HepG2 (cell line): Measurements from ENCODE around the gene JADE3. TPM values are rescaled to one million over a fixed set of nuclear protein-coding genes. Genes with fewer than 3 reads are reported as not detected.

Experiments
- ADNP ChIP-seq: sonication (generic); formaldehyde crosslinking; IDR thresholded peaks from 2 replicates; pipeline ENCODE4 v1.4.0; 2020; ENCODE audit warnings: missing genetic modification reagents
- ARNT ChIP-seq: fragments of 450-650 bp; IDR thresholded peaks from 2 replicates; pipeline ENCODE4 v1.6.1; 2017
- ATF7 ChIP-seq, 2 experiments: fragments of 450-650 bp in 1 of 2; sonication (generic) in 1 of 2; formaldehyde crosslinking in 1 of 2; IDR thresholded peaks; 2 replicates each; pipeline versions ENCODE4 v1.4.0 to v1.6.1; 2016 to 2020; ENCODE audit warnings: antibody characterized with exemption in 1 of 2, mild to moderate bottlenecking in 1 of 2, missing genetic modification reagents in 1 of 2
- CBX5 ChIP-seq: sonication (generic); formaldehyde crosslinking; IDR thresholded peaks from 2 replicates; pipeline ENCODE4 v1.4.0; 2020; ENCODE audit warnings: missing genetic modification reagents, borderline replicate concordance
- CEBPG ChIP-seq: IDR thresholded peaks from 2 replicates; pipeline ENCODE4 v1.6.1; 2016
- ISX ChIP-seq: sonication (generic); formaldehyde crosslinking; conservative IDR thresholded peaks from 2 replicates; pipeline ENCODE4 v1.5.0; 2020; ENCODE audit warnings: missing genetic modification reagents
- JUNB ChIP-seq: sonication (generic); formaldehyde crosslinking; IDR thresholded peaks from 2 replicates; pipeline ENCODE4 v1.8.0; 2022; ENCODE audit warnings: missing genetic modification reagents, mild to moderate bottlenecking, borderline replicate concordance
- KDM5B ChIP-seq: sonication (generic); formaldehyde crosslinking; IDR thresholded peaks from 2 replicates; pipeline ENCODE4 v1.4.0; 2020; ENCODE audit warnings: missing genetic modification reagents, mild to moderate bottlenecking, borderline replicate concordance
- KLF13 ChIP-seq: sonication (generic); formaldehyde crosslinking; IDR thresholded peaks from 2 replicates; pipeline ENCODE4 v1.4.0; 2020; ENCODE audit warnings: mild to moderate bottlenecking, missing genetic modification reagents
- MTF1 ChIP-seq: sonication (generic); formaldehyde crosslinking; IDR thresholded peaks from 2 replicates; pipeline ENCODE4 v1.5.0; 2020; ENCODE audit warnings: missing genetic modification reagents
- NFE2 ChIP-seq: sonication (generic); formaldehyde crosslinking; IDR thresholded peaks from 2 replicates; pipeline ENCODE4 v1.4.0; 2020; ENCODE audit warnings: missing genetic modification reagents
- NKX3-1 ChIP-seq: sonication (generic); formaldehyde crosslinking; IDR thresholded peaks from 2 replicates; pipeline ENCODE4 v1.5.0; 2020; ENCODE audit warnings: missing genetic modification reagents
- RFX1 ChIP-seq: fragments of 450-650 bp; IDR thresholded peaks from 2 replicates; pipeline ENCODE4 v1.6.1; 2017
- SP2 ChIP-seq: sonication (generic); formaldehyde crosslinking; IDR thresholded peaks from 2 replicates; pipeline ENCODE4 v1.5.1; 2020; ENCODE audit warnings: mild to moderate bottlenecking, missing genetic modification reagents
- ZMAT3 ChIP-seq: sonication (generic); formaldehyde crosslinking; conservative IDR thresholded peaks from 2 replicates; pipeline ENCODE4 v1.7.0; 2021; ENCODE audit warnings: missing genetic modification reagents
- ZNF230 ChIP-seq: sonication (generic); formaldehyde crosslinking; IDR thresholded peaks from 2 replicates; pipeline ENCODE4 v1.4.0; 2020; ENCODE audit warnings: mild to moderate bottlenecking, missing genetic modification reagents
- ZNF510 ChIP-seq: sonication (generic); formaldehyde crosslinking; IDR thresholded peaks from 2 replicates; pipeline ENCODE4 v1.4.0; 2020; ENCODE audit warnings: low read depth, mild to moderate bottlenecking, missing genetic modification reagents
- ZNF530 ChIP-seq: sonication (generic); formaldehyde crosslinking; IDR thresholded peaks from 2 replicates; pipeline ENCODE4 v1.5.0; 2020; ENCODE audit warnings: low read depth, mild to moderate bottlenecking, missing genetic modification reagents
- ZNF556 ChIP-seq: sonication (generic); formaldehyde crosslinking; IDR thresholded peaks from 2 replicates; pipeline ENCODE4 v1.4.0; 2020; ENCODE audit warnings: mild to moderate bottlenecking, missing genetic modification reagents, borderline replicate concordance
- polyA plus RNA-seq, 8 experiments: library from polyadenylated mRNA; depleted of rRNA in 3 of 8; stranded (reverse) in 7 of 8; unstranded in 1 of 8; fragments of >200 nt; fragmentation: Illumina TruSeq in 4 of 8; extraction: Trizol in 4 of 8; gene quantifications; 2 replicates each; pipeline versions ENCODE4 v1.2.1 to v1.2.3, GENCODE V29; 2011 to 2016; ENCODE audit warnings: low read depth in 4 of 8, missing spikeins in 1 of 8, mixed read lengths in 1 of 8; ENCODE audit not compliant: insufficient read depth in 1 of 8
- total RNA-seq, 5 experiments: library from RNA; depleted of rRNA; stranded (reverse); fragments of >200 nt; fragmentation: Illumina TruSeq; extraction: Trizol; gene quantifications; 2 replicates each; pipeline ENCODE4 v1.2.3, GENCODE V29; 2016; ENCODE audit warnings: low read depth in 1 of 5
- TF ChIP-seq, protein P1 (sequence below): sonication (generic); formaldehyde crosslinking; IDR thresholded peaks from 2 replicates; pipeline ENCODE4 v1.8.0; 2022; ENCODE audit warnings: missing genetic modification reagents, mild to moderate bottlenecking, borderline replicate concordance
- TF ChIP-seq, protein P2 (sequence below): sonication (generic); formaldehyde crosslinking; IDR thresholded peaks from 2 replicates; pipeline ENCODE4 v1.5.0; 2020; ENCODE audit warnings: missing genetic modification reagents
- TF ChIP-seq, protein P3 (sequence below): IDR thresholded peaks from 2 replicates; pipeline ENCODE4 v1.6.1; 2016; ENCODE audit warnings: missing genetic modification reagents, missing compliant biosample characterization
- TF ChIP-seq, protein P4 (sequence below): IDR thresholded peaks from 2 replicates; pipeline ENCODE4 v1.6.1; 2012; ENCODE audit warnings: low read depth, low read length, improper control_type of control experiment
- TF ChIP-seq, protein P5 (sequence below): IDR thresholded peaks from 2 replicates; pipeline ENCODE4 v1.6.1; 2018; ENCODE audit warnings: missing genetic modification reagents, mild to moderate bottlenecking, missing compliant biosample characterization
- TF ChIP-seq, protein P6 (sequence below): sonication (generic); formaldehyde crosslinking; IDR thresholded peaks from 2 replicates; pipeline ENCODE4 v1.4.0; 2020; ENCODE audit warnings: missing genetic modification reagents

JADE3 gene
- total and polyA plus RNA-seq, 2 of the 13 experiments (the other 11 are each of a cell fraction or from before 2014, with no cell fraction given) = 7.7 to 7.8 TPM

DNA sequence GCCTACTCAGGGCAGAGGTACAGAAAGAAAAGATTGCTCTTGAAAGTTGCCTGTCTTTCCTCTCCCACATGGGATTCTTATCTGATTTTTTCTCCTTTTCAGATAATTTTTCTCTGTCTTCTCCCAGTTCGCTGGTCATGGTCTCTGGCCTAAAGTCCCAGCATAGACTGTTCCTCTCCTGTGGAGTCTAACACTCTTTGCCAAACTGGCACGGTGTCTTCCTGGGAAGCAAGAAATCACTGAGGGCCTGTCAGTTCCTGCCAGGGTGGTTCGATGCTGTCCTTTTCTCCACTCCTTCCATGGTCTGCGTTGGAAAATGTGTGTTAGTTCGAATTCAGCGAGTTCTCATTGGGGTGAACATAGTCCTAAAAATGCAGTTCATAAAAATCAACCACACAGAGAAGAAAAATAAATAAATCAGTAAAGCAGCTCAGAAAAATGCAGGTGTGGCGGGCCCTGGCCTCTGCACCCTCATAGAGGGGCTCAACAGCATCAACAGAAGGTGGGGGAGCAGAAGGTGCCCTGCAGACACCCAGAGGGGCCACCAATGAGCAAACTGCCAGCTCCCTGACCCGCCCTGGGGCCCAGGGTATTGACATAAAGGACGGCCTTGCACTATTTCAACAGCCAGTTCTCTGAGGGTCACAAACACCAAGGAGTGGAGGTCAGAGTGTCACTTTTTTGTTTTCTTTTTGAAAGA, 168.1 kb downstream of the JADE3 start (continued):
- TF ChIP-seq ADNP (no peak), MTF1 (no peak), ARNT (no peak), ZMAT3 (no peak), NKX3-1 (CRISPR knock-in tag) (no peak), ATF7 (IDR thresholded peaks at IDR 0.05) (no peak), ATF7 (CRISPR knock-in tag; IDR thresholded peaks at IDR 0.05) (no peak), ISX (no peak), RFX1 (no peak), CBX5 (CRISPR knock-in tag) (no peak), CEBPG (CRISPR knock-in tag) (peak; percentile 79), ZNF530 (no peak), ZNF230 (peak; percentile 46; the same call in 1 of the 2 replicates), KDM5B (CRISPR knock-in tag) (no peak), NFE2 (CRISPR knock-in tag) (no peak), SP2 (CRISPR knock-in tag) (no peak), ZNF556 (CRISPR knock-in tag) (no peak), KLF13 (CRISPR knock-in tag) (no peak), ZNF510 (CRISPR knock-in tag) (no peak), JUNB (CRISPR knock-in tag) (no peak)
- TF ChIP-seq, protein P1, sequence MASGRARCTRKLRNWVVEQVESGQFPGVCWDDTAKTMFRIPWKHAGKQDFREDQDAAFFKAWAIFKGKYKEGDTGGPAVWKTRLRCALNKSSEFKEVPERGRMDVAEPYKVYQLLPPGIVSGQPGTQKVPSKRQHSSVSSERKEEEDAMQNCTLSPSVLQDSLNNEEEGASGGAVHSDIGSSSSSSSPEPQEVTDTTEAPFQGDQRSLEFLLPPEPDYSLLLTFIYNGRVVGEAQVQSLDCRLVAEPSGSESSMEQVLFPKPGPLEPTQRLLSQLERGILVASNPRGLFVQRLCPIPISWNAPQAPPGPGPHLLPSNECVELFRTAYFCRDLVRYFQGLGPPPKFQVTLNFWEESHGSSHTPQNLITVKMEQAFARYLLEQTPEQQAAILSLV (CRISPR knock-in tag) = no peak
- TF ChIP-seq, protein P2, sequence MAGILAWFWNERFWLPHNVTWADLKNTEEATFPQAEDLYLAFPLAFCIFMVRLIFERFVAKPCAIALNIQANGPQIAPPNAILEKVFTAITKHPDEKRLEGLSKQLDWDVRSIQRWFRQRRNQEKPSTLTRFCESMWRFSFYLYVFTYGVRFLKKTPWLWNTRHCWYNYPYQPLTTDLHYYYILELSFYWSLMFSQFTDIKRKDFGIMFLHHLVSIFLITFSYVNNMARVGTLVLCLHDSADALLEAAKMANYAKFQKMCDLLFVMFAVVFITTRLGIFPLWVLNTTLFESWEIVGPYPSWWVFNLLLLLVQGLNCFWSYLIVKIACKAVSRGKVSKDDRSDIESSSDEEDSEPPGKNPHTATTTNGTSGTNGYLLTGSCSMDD = no peak
- TF ChIP-seq, protein P3, sequence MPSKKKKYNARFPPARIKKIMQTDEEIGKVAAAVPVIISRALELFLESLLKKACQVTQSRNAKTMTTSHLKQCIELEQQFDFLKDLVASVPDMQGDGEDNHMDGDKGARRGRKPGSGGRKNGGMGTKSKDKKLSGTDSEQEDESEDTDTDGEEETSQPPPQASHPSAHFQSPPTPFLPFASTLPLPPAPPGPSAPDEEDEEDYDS = no peak
- TF ChIP-seq, protein P4, sequence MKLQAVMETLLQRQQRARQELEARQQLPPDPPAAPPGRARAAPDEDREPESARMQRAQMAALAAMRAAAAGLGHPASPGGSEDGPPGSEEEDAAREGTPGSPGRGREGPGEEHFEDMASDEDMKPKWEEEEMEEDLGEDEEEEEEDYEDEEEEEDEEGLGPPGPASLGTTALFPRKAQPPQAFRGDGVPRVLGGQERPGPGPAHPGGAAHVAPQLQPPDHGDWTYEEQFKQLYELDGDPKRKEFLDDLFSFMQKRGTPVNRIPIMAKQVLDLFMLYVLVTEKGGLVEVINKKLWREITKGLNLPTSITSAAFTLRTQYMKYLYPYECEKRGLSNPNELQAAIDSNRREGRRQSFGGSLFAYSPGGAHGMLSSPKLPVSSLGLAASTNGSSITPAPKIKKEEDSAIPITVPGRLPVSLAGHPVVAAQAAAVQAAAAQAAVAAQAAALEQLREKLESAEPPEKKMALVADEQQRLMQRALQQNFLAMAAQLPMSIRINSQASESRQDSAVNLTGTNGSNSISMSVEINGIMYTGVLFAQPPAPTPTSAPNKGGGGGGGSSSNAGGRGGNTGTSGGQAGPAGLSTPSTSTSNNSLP = no peak
- TF ChIP-seq, protein P5, sequence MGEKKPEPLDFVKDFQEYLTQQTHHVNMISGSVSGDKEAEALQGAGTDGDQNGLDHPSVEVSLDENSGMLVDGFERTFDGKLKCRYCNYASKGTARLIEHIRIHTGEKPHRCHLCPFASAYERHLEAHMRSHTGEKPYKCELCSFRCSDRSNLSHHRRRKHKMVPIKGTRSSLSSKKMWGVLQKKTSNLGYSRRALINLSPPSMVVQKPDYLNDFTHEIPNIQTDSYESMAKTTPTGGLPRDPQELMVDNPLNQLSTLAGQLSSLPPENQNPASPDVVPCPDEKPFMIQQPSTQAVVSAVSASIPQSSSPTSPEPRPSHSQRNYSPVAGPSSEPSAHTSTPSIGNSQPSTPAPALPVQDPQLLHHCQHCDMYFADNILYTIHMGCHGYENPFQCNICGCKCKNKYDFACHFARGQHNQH (CRISPR knock-in tag) = peak; percentile 64; the same call in 1 of the 2 replicates
- TF ChIP-seq, protein P6, sequence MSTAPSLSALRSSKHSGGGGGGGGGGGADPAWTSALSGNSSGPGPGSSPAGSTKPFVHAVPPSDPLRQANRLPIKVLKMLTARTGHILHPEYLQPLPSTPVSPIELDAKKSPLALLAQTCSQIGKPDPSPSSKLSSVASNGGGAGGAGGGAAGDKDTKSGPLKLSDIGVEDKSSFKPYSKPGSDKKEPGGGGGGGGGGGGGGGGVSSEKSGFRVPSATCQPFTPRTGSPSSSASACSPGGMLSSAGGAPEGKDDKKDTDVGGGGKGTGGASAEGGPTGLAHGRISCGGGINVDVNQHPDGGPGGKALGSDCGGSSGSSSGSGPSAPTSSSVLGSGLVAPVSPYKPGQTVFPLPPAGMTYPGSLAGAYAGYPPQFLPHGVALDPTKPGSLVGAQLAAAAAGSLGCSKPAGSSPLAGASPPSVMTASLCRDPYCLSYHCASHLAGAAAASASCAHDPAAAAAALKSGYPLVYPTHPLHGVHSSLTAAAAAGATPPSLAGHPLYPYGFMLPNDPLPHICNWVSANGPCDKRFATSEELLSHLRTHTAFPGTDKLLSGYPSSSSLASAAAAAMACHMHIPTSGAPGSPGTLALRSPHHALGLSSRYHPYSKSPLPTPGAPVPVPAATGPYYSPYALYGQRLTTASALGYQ (CRISPR knock-in tag) = peak; percentile 93
